D341Med (cell line): Measurements from ENCODE around the gene ACAA1.
"Not testable (repeated sequence)": the region's sequence is repeated elsewhere in the genome, so short reads cannot be mapped to it uniquely, and the experiment has no call there.

ENCODE experiments used
- DNase-seq: peaks from one replicate; pipeline ENCODE4 v3.0.0; 2012; ENCODE audit warnings: low spot score

The ACAA1 gene

GRCh38 chr3:38154033-38154494 is 17.1 kb upstream of the ACAA1 start:
- DNase-seq = no peak

DNA sequence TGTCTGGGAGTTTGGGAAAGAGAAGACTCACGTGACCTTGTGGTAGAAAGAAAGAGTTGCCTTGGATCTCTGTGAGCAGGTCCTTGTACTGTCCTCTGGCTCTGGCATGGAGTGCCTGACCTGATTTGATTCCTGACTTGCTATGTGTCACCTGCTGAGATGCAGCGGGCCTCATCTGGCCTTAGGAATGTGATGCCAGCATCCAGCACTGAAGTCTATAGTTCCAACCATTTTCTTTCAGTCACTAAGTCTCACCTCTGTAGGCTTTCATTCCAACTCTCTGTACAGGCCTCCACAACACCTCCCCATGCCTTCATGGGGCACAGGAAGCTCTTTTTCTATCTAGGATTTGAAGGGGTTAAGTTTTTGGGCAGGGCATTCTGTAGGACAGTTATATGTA is 16.3 kb upstream of the ACAA1 start:
- DNase-seq = no peak

GRCh38 chr3:38152609-38153008 is 15.7 kb upstream of the ACAA1 start:
- no peak for DNase-seq

GRCh38 chr3:38151667-38152265 is 14.8 kb upstream of the ACAA1 start:
- DNase-seq = no peak

GRCh38 chr3:38150780-38151528 is 14.0 kb upstream of the ACAA1 start:
- no peak for DNase-seq

DNA sequence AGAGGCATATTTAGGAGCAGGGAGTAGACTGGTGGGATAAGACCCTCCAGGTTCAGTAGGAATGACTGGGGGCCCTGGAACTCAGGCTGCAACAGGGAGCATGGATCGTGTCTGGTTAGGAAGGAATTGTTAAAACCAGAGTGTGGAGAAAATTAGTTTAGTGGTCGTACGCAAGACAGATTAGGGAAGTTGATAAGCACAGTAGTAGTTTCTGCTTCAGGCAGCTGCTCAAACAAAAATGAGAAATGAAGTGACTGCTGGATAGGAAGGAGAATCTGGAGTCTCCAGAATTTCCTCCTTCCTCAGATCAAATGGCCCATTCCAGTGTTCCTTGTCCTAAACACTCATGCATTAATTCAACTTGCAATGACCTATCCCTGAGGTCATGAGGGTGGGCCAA is 12.8 kb upstream of the ACAA1 start:
- DNase-seq = no peak

DNA sequence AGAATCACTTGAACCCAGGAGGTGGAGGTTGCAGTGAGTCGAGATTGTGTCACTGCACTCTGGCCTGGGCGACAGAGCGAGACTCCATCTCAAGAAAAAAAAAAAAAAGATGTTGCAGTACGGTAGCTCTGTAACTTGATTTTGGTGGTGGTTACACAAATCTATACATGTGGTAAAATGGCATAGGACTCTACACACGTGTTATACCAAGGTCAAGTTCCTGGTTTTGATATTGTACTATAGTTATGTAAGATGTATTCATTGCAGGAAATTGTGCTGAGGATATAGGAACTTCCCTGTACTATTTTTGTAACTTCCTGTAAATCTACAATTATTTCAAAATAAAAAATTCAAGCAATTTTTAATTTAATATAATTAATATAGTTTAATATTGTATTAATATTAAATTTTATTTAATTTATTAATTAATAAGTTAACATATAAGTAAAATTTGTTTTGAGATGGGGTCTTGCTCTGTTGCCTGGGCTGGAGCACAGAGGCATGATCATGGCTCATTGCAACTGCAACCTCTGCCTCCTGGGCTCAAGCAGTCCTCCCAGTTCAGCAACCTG is 11.5 kb upstream of the ACAA1 start:
- no peak for DNase-seq

DNA sequence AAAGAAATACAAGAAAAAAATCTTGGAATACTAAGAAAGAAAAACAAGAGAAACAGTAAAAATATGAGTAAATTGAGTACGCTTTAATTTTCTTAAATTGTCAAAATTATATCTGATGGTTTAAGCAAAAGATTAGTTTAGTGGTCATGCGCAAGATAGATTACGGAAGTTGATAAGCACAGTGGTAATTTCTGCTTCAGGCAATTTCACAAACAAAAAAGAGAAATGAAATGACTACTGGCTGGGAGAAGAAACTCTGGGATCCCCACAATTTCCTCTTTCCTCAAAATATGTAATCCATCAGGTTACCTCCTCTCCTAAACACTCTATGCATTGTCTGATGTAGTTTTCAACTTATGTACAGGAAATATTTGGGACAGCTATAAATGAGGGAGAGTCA is 10.5 kb upstream of the ACAA1 start:
- no peak for DNase-seq

- DNase-seq = no peak
These were observed 9.6 kb upstream of the ACAA1 start for GRCh38 chr3:38146504-38146903.

- no peak for DNase-seq
These were observed 6.6 kb upstream of the ACAA1 start for GRCh38 chr3:38143511-38143910.

GRCh38 chr3:38142959-38143358 is 6.0 kb upstream of the ACAA1 start:
- DNase-seq = no peak

GRCh38 chr3:38141952-38142273 is 5.0 kb upstream of the ACAA1 start:
- no peak for DNase-seq

- DNase-seq = no peak
These were observed 4.4 kb upstream of the ACAA1 start for GRCh38 chr3:38141173-38141951.

GRCh38 chr3:38140326-38141172 is 3.6 kb upstream of the ACAA1 start:
- DNase-seq = no peak

DNA sequence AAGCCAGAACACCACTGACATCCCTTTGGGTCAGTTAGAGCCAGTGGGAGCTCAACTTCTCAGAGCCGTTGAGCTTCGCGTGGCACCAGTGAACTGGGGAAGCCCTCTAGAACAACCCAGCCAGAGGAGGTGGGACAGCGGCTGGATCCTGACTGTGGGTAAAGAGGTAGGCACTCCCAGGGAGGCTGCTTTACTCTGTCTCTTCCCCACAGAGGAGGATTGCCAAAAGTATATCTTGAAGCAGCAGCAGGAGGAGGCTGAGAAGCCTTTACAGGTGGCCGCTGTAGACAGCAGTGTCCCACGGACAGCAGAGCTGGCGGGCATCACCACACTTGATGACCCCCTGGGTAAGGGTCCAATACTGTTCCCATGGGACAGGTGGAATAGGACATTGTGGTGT is 2.7 kb upstream of the ACAA1 start:
- DNase-seq = no peak

DNA sequence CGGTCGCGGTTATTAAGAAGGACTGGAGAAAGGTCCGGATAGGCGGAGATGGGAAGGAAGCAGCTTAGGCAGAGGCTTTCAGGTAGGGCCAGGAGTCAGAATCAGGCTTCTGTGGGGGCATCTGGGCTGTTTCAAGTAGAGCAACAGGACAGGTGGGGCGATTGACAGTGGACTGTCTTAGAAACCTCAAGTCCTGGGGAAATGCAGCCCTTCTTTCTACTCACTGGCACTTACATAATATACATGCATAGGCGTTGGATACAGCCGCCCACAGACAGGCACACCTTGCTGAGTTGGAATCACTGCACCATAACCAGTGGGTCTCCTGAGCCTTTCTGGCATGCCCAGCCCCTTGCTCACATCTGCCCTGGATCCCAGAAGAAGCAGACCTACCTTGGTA is 2.3 kb upstream of the ACAA1 start:
- no peak for DNase-seq

DNA sequence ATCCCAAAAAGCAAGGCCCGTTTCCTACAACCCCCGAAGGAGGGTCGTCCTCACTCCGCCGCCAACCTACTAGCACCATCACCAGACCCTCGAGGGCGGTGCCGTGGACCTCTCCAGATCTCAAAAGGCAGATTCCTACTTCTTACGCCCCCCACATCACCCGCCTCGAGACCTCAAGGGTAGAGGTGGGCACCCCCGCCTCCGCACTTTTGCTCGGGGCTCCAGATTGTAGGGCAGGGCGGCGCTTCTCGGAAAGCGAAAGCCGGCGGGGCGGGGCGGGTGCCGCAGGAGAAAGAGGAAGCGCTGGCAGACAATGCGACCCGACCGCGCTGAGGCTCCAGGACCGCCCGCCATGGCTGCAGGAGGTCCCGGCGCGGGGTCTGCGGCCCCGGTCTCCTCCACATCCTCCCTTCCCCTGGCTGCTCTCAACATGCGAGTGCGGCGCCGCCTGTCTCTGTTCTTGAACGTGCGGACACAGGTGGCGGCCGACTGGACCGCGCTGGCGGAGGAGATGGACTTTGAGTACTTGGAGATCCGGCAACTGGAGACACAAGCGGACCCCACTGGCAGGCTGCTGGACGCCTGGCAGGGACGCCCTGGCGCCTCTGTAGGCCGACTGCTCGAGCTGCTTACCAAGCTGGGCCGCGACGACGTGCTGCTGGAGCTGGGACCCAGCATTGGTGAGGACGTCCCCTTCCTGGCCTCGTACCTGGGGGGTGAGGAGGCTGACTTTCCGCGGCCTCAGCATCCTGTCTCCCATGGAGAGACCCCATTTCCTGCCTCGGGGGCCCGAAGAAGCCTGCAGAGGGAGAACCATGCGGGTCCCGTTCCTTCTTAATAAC is 1.6 kb upstream of the ACAA1 start, which contains the start of gene MYD88:
Gene MYD88, plus strand, starts transcription at position 313 of the 842 bp plus-strand sequence. Its CDS starts 40 bp downstream, at position 353.
- DNase-seq = no peak

GRCh38 chr3:38137615-38138348 is 855 bp upstream of the ACAA1 start:
- no peak for DNase-seq

DNA sequence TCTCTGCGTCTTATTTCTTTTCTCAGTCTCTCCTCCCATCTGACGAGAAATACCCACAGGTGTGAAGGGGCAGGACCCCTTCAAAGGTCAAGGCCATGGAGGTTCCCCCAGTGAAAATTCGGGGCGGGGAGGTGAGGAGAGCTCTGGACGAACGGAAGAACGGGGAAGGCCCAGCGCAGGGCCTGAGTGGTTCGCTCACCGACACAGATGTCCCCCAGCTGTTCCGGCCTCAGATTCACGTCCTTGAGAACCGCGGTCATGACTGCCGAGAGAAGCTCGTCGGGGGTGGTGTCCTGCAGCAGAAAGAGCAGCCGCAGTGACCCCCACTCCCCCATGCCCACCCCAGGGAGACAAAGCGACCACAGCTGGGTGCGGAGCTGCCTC is 542 bp downstream of the ACAA1 start:
- no peak for DNase-seq

DNA sequence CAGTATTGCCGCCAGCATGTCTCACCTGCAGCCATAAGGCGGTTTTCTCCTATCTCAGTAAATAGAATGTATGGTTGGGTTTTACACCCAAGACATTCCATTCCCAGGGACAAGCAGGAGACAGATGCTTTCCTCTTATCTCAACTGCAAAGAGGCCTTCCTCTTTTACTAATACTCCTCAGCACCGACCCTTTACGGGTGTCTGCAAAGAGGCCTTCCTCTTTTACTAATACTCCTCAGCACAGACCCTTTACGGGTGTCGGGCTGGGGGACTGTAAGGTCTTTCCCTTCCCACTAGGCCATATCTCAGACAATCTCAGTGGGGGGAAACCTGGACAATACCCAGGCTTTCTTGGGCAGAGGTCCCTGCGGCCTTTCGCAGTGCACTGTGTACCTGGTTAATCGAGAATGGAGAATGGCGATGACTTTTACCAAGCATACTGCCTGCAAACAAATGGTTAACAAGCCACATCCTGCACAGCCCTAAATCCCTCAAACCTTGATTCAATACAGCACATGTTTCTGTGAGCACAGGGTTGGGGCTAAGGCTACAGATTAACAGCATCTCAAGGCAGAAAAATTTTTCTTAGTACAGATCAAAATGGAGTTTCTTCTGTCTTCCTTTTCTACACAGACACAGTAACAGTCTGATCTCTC is 1.2 kb downstream of the ACAA1 start:
- DNase-seq = not testable (repeated sequence)
